Esophagus squamous epithelium (tissue), 4 donors: Measurements from ENCODE around the gene AMZ1.

Experiments used
- CTCF ChIP-seq, 6 experiments: fragments of 450-650 bp in 4 of 6; fragments of 200-600 bp in 2 of 6; sonication (generic) in 2 of 6; IDR thresholded peaks; one replicate each; pipeline ENCODE4 v1.5.1; 2016 to 2019; ENCODE audit warnings: antibody characterized with exemption in 6 of 6, mild to moderate bottlenecking in 4 of 6, moderate library complexity in 4 of 6
- POLR2A ChIP-seq, 4 donors: fragments of 450-650 bp; IDR thresholded peaks; one replicate each; pipeline ENCODE4 v1.6.1; 2017; ENCODE audit warnings: antibody characterized with exemption in 4 of 4, mild to moderate bottlenecking in 4 of 4, moderate library complexity in 3 of 4

GRCh38 chr7:2716906-2717292 is 28.9 kb downstream of the AMZ1 start:
- no peak for TF ChIP-seq CTCF (IDR thresholded peaks at IDR 0.05)
- TF ChIP-seq POLR2A (IDR thresholded peaks at IDR 0.05) = no peak
